GM23338 (cell line): ENCODE data around the gene SNTG2. TPM values are rescaled to one million over a fixed set of nuclear protein-coding genes. Genes with fewer than 3 reads are reported as not detected.

Experiments
- ATAC-seq: fragments of 200-7000 bp; cut with Tn5 transposase; 3 replicates; pipeline ENCODE4 v1.9.1; 2020
- DNase-seq: peaks from one replicate; pipeline ENCODE4 v3.0.0-alpha.2; 2015; ENCODE audit warnings: low spot score
- H2AFZ ChIP-seq: fragments of 200-600 bp; sonication (generic); 2 replicates; pipeline ENCODE4 v1.8.0; 2016; ENCODE audit warnings: antibody characterized with exemption, mild to moderate bottlenecking, moderate library complexity
- H3F3A ChIP-seq: fragments of 200-600 bp; sonication (generic); replicated peaks from 2 replicates; pipeline ENCODE4 v1.8.0; 2017; ENCODE audit warnings: antibody characterized with exemption, mixed run types, low read depth
- H3K27ac ChIP-seq: fragments of 200-600 bp; sonication (generic); 2 replicates; pipeline ENCODE4 v1.6.1; 2016; ENCODE audit warnings: low read depth
- H3K27me3 ChIP-seq: fragments of 200-600 bp; sonication (generic); 2 replicates; pipeline ENCODE4 v1.8.0; 2016; ENCODE audit warnings: mild to moderate bottlenecking, mixed run types, moderate library complexity; ENCODE audit not compliant: insufficient read depth
- H3K36me3 ChIP-seq: fragments of 200-600 bp; sonication (generic); 2 replicates; pipeline ENCODE4 v1.8.0; 2016; ENCODE audit warnings: mild to moderate bottlenecking; ENCODE audit not compliant: insufficient read depth
- H3K4me1 ChIP-seq: fragments of 200-600 bp; sonication (generic); 2 replicates; pipeline ENCODE4 v1.8.0; 2016; ENCODE audit warnings: mild to moderate bottlenecking, moderate library complexity; ENCODE audit not compliant: insufficient read depth
- H3K4me2 ChIP-seq: fragments of 200-600 bp; sonication (generic); 2 replicates; pipeline ENCODE4 v1.7.1; 2017; ENCODE audit warnings: mixed run types
- H3K4me3 ChIP-seq: fragments of 200-600 bp; sonication (generic); 2 replicates; pipeline ENCODE4 v1.6.1; 2016; ENCODE audit warnings: mixed run types
- H3K79me2 ChIP-seq: fragments of 200-600 bp; sonication (generic); replicated peaks from 2 replicates; pipeline ENCODE4 v1.8.0; 2017; ENCODE audit warnings: mild to moderate bottlenecking; ENCODE audit not compliant: insufficient read depth
- H3K9me2 ChIP-seq: fragments of 200-600 bp; sonication (generic); 2 replicates; pipeline ENCODE4 v1.8.0; 2017; ENCODE audit not compliant: insufficient read depth
- H4K20me1 ChIP-seq: fragments of 200-600 bp; sonication (generic); replicated peaks from 2 replicates; pipeline ENCODE4 v1.8.0; 2017; ENCODE audit warnings: mild to moderate bottlenecking; ENCODE audit not compliant: insufficient read depth
- H3K27ac Mint-ChIP-seq: 2 replicates; pipeline ENCODE4 v1.8.0; 2020; ENCODE audit warnings: inconsistent platforms, mild to moderate bottlenecking, moderate library complexity, mixed read lengths
- H3K27me3 Mint-ChIP-seq: 3 replicates; pipeline ENCODE4 v1.8.0; 2022; ENCODE audit warnings: low read depth, mild to moderate bottlenecking, moderate library complexity, mixed read lengths, inconsistent platforms; ENCODE audit not compliant: insufficient read depth, poor library complexity
- H3K36me3 Mint-ChIP-seq: 3 replicates; pipeline ENCODE4 v1.8.0; 2021; ENCODE audit warnings: low read depth, mild to moderate bottlenecking, inconsistent platforms, moderate library complexity, mixed read lengths
- H3K4me1 Mint-ChIP-seq: 3 replicates; pipeline ENCODE4 v1.8.0; 2020; ENCODE audit warnings: mild to moderate bottlenecking, inconsistent platforms, mixed read lengths
- H3K4me3 Mint-ChIP-seq: 3 replicates; pipeline ENCODE4 v1.8.0; 2021; ENCODE audit warnings: moderate library complexity, mild to moderate bottlenecking, inconsistent platforms, mixed read lengths
- H3K9me3 Mint-ChIP-seq: 3 replicates; pipeline ENCODE4 v1.8.0; 2020; ENCODE audit warnings: moderate library complexity, mild to moderate bottlenecking, inconsistent platforms, mixed read lengths
- CREB1 ChIP-seq: fragments of 250-450 bp; sonication (Bioruptor Pico); IDR thresholded peaks from 2 replicates; pipeline ENCODE4 v1.5.0; 2020; ENCODE audit warnings: low read depth, mild to moderate bottlenecking, moderate library complexity
- NANOG ChIP-seq: IDR thresholded peaks from 2 replicates; pipeline ENCODE4 v1.6.1; 2016; ENCODE audit warnings: antibody characterized with exemption, borderline replicate concordance
- POLR2AphosphoS5 ChIP-seq: IDR thresholded peaks from 2 replicates; pipeline ENCODE4 v1.6.1; 2016; ENCODE audit warnings: antibody characterized with exemption, low read depth
- ZNF114 ChIP-seq: fragments of 250-450 bp; sonication (Bioruptor Pico); IDR thresholded peaks from 2 replicates; pipeline ENCODE4 v1.5.0; 2020; ENCODE audit warnings: mild to moderate bottlenecking, moderate library complexity
- ZNF331 ChIP-seq: fragments of 250-450 bp; sonication (Bioruptor Pico); IDR thresholded peaks from 2 replicates; pipeline ENCODE4 v1.5.0; 2020; ENCODE audit warnings: low read depth, mild to moderate bottlenecking, moderate library complexity
- long read RNA-seq: library from polyadenylated mRNA; unstranded; transcript quantifications from one replicate; pipeline ENCODE4 v2.0.0, GENCODE V29; 2020; ENCODE audit not compliant: unreplicated experiment
- polyA plus RNA-seq: library from polyadenylated mRNA; unstranded; fragments of >200 nt; fragmentation: Nextera tagmentation; extraction: Ambion mirVana; gene quantifications from 2 replicates; pipeline ENCODE4 v1.2.1, GENCODE V29; 2016
- total RNA-seq: library from RNA; depleted of rRNA; stranded (reverse); fragments of >200 nt; shearing (Covaris generic); gene quantifications from 2 replicates; pipeline ENCODE4 v1.2.3, GENCODE V29; 2014; rRNA removed
- TF ChIP-seq, protein P1 (sequence below): IDR thresholded peaks from 2 replicates; pipeline ENCODE4 v1.6.1; 2016; ENCODE audit warnings: antibody characterized with exemption
- TF ChIP-seq, protein P2 (sequence below): fragments of 250-450 bp; sonication (Bioruptor Pico); IDR thresholded peaks from 2 replicates; pipeline ENCODE4 v1.5.0; 2020; ENCODE audit warnings: mild to moderate bottlenecking, moderate library complexity
- TF ChIP-seq, protein P3 (sequence below), 2 experiments: fragments of 200-600 bp in 1 of 2; sonication (generic) in 1 of 2; conservative IDR thresholded peaks; 2 replicates each; pipeline versions ENCODE4 v1.5.1 to v1.6.1; 2016 to 2017; ENCODE audit warnings: antibody characterized with exemption in 2 of 2, low read depth in 2 of 2, mild to moderate bottlenecking in 2 of 2, moderate library complexity in 1 of 2

Gene SNTG2
- total RNA-seq (56.0 and 60.4 TPM in 2 replicates), polyA plus RNA-seq (21.6 and 27.5 TPM in 2 replicates)
- long read RNA-seq: 0 reads

DNA sequence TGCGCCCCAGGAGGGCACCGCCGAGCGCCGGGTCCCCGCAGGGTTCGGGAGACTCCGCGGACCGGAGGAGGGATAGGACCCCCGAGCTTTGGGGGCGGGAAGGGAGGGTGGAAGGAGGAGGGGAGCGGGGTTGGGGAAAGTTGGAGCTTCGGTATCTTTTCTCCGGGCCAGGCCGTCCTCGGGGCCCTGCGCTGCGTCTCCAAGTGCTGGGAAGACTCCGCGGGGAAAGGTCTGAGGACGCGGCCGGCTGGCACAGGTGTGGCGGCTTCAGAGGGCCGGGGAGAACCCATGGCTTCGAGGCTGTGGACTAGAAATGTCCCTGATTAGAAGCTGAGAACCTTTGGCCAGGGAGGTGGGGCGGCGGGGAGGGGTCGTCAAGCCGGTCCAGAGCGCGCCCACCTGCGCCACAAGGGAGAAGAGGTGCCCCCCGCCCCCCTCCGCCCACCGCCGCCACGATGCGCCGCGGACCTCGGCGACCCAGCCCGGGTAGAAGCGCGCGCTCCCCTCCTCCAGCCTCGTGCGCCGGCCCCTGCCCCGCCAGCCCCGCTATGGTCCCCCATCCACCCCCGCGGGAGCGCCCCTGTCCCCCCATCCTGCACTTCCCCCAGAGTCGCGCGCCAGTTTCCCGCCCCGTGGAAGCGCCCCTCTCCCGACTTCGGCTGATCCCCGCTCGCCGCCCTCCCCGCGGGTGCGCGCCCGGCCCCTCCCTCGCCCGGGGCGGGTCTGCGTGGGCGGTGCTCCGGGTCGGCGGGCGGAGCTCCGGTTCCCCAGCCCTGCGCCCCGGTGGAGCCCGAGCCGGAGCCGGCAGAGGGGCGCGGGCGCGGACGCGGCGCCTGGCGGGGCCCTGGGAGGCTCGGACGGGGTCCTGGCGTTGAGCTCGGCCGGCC lies at the start of gene SNTG2:
Gene SNTG2, plus strand, starts transcription at position 770 of the 887 bp plus-strand sequence. CDS start 148 bp downstream, outside the sequence.
- H3F3A ChIP-seq: peaks cover 10% of the 10 kb centered on the region; the same call in 1 of the 2 replicates
- Mint-ChIP-seq H3K27me3 (peaks cover 13% of the 10 kb centered on the region), H3K4me3 (peak within 1 kb of the TSS; percentile 81), H3K36me3 (peaks cover under 1% of the 10 kb centered on the region; the same call in 2 of the 3 replicates), H3K27ac (peak within 1 kb of the TSS; percentile 45), H3K4me1 (peaks cover 59% of the 10 kb centered on the region), H3K9me3 (peaks cover under 1% of the 10 kb centered on the region)
- peaks cover 74% of the 10 kb centered on the region for H3K4me1 ChIP-seq
- ATAC-seq (peak; percentile 72), DNase-seq (peak; percentile 77)
- H3K4me2 ChIP-seq: peak within 1 kb of the TSS; percentile 80
- H4K20me1 ChIP-seq: peaks cover 34% of the 10 kb centered on the region
- H3K27me3 ChIP-seq: peaks cover 3% of the 10 kb centered on the region
- peak within 1 kb of the TSS; percentile 78 for H3K4me3 ChIP-seq
- peak within 1 kb of the TSS; percentile 35; the same call in 1 of the 2 replicates for H2AFZ ChIP-seq
- TF ChIP-seq CREB1 (CRISPR knock-in tag): no peak
- TF ChIP-seq POLR2AphosphoS5: peak; percentile 43
- TF ChIP-seq, protein P1, sequence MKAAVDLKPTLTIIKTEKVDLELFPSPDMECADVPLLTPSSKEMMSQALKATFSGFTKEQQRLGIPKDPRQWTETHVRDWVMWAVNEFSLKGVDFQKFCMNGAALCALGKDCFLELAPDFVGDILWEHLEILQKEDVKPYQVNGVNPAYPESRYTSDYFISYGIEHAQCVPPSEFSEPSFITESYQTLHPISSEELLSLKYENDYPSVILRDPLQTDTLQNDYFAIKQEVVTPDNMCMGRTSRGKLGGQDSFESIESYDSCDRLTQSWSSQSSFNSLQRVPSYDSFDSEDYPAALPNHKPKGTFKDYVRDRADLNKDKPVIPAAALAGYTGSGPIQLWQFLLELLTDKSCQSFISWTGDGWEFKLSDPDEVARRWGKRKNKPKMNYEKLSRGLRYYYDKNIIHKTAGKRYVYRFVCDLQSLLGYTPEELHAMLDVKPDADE: 0 out of 2 replicates have a peak, but pooled peaks have one; percentile 24
- H3K36me3 ChIP-seq: no peaks in the 10 kb centered on the region
- no peaks in the 10 kb centered on the region for H3K9me2 ChIP-seq
- H3K27ac ChIP-seq: peak within 1 kb of the TSS; percentile 90
- peaks cover 43% of the 10 kb centered on the region for H3K79me2 ChIP-seq

DNA sequence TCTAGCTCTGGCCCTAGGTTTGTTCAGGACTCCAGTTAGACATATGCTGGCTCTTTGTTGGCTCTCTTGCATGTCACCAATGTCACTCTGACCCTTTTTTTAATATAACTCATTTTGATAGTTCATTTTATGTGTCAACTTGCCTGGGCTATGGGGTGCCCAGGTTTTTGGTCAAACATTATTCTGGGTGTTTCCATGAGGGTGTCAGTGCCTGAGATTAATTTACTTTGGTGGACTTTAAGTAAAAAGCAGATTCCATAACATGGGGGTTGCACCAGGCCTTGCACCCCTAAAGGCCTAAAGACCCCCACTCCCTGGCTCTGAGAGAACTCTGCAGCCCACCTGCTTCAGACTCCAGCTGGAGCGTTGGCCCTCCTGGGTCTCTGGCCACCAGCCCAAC lies 48.1 kb upstream of the SNTG2 start:
- ATAC-seq: no peak
- TF ChIP-seq POLR2AphosphoS5 (no peak), CREB1 (CRISPR knock-in tag) (no peak), ZNF331 (CRISPR knock-in tag) (no peak), NANOG (no peak), ZNF114 (CRISPR knock-in tag) (no peak)
- TF ChIP-seq, protein P2, sequence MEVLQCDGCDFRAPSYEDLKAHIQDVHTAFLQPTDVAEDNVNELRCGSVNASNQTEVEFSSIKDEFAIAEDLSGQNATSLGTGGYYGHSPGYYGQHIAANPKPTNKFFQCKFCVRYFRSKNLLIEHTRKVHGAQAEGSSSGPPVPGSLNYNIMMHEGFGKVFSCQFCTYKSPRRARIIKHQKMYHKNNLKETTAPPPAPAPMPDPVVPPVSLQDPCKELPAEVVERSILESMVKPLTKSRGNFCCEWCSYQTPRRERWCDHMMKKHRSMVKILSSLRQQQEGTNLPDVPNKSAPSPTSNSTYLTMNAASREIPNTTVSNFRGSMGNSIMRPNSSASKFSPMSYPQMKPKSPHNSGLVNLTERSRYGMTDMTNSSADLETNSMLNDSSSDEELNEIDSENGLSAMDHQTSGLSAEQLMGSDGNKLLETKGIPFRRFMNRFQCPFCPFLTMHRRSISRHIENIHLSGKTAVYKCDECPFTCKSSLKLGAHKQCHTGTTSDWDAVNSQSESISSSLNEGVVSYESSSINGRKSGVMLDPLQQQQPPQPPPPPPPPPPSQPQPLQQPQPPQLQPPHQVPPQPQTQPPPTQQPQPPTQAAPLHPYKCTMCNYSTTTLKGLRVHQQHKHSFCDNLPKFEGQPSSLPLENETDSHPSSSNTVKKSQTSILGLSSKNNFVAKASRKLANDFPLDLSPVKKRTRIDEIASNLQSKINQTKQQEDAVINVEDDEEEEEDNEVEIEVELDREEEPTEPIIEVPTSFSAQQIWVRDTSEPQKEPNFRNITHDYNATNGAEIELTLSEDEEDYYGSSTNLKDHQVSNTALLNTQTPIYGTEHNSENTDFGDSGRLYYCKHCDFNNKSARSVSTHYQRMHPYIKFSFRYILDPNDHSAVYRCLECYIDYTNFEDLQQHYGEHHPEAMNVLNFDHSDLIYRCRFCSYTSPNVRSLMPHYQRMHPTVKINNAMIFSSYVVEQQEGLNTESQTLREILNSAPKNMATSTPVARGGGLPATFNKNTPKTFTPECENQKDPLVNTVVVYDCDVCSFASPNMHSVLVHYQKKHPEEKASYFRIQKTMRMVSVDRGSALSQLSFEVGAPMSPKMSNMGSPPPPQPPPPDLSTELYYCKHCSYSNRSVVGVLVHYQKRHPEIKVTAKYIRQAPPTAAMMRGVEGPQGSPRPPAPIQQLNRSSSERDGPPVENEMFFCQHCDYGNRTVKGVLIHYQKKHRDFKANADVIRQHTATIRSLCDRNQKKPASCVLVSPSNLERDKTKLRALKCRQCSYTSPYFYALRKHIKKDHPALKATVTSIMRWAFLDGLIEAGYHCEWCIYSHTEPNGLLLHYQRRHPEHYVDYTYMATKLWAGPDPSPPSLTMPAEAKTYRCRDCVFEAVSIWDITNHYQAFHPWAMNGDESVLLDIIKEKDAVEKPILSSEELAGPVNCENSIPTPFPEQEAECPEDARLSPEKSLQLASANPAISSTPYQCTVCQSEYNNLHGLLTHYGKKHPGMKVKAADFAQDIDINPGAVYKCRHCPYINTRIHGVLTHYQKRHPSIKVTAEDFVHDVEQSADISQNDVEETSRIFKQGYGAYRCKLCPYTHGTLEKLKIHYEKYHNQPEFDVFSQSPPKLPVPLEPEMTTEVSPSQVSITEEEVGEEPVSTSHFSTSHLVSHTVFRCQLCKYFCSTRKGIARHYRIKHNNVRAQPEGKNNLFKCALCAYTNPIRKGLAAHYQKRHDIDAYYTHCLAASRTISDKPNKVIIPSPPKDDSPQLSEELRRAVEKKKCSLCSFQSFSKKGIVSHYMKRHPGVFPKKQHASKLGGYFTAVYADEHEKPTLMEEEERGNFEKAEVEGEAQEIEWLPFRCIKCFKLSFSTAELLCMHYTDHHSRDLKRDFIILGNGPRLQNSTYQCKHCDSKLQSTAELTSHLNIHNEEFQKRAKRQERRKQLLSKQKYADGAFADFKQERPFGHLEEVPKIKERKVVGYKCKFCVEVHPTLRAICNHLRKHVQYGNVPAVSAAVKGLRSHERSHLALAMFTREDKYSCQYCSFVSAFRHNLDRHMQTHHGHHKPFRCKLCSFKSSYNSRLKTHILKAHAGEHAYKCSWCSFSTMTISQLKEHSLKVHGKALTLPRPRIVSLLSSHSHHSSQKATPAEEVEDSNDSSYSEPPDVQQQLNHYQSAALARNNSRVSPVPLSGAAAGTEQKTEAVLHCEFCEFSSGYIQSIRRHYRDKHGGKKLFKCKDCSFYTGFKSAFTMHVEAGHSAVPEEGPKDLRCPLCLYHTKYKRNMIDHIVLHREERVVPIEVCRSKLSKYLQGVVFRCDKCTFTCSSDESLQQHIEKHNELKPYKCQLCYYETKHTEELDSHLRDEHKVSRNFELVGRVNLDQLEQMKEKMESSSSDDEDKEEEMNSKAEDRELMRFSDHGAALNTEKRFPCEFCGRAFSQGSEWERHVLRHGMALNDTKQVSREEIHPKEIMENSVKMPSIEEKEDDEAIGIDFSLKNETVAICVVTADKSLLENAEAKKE (CRISPR knock-in tag): no peak
- TF ChIP-seq, protein P1: no peak
- TF ChIP-seq, protein P3, sequence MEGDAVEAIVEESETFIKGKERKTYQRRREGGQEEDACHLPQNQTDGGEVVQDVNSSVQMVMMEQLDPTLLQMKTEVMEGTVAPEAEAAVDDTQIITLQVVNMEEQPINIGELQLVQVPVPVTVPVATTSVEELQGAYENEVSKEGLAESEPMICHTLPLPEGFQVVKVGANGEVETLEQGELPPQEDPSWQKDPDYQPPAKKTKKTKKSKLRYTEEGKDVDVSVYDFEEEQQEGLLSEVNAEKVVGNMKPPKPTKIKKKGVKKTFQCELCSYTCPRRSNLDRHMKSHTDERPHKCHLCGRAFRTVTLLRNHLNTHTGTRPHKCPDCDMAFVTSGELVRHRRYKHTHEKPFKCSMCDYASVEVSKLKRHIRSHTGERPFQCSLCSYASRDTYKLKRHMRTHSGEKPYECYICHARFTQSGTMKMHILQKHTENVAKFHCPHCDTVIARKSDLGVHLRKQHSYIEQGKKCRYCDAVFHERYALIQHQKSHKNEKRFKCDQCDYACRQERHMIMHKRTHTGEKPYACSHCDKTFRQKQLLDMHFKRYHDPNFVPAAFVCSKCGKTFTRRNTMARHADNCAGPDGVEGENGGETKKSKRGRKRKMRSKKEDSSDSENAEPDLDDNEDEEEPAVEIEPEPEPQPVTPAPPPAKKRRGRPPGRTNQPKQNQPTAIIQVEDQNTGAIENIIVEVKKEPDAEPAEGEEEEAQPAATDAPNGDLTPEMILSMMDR (conservative IDR thresholded peaks at IDR 0.05; ENCODE audit: low read depth in 2 of 2): no peak

More for the DNA sequence above, 48.1 kb upstream of the SNTG2 start:
- Histone ChIP-seq H3F3A (no peaks in the 10 kb centered on the region), H3K4me3 (no peak overlapping the region), H3K27me3 (no peaks in the 10 kb centered on the region), H3K27ac (no peak overlapping the region), H3K4me1 (peaks cover 25% of the 10 kb centered on the region), H3K79me2 (no peaks in the 10 kb centered on the region), H3K36me3 (no peaks in the 10 kb centered on the region; the same call in 1 of the 2 replicates), H3K9me2 (no peaks in the 10 kb centered on the region), H3K4me2 (no peak overlapping the region), H4K20me1 (no peaks in the 10 kb centered on the region), H2AFZ (no peak overlapping the region)
- peaks cover 9% of the 10 kb centered on the region for H3K27me3 Mint-ChIP-seq
- H3K4me3 Mint-ChIP-seq: no peak overlapping the region
- no peak for DNase-seq
- H3K4me1 Mint-ChIP-seq: peaks cover 30% of the 10 kb centered on the region
- H3K27ac Mint-ChIP-seq: no peak overlapping the region
- H3K36me3 Mint-ChIP-seq: peaks cover 33% of the 10 kb centered on the region
- H3K9me3 Mint-ChIP-seq: peaks cover 36% of the 10 kb centered on the region
